Measurements from ENCODE around the gene P4HB.

P4HB gene

DNA sequence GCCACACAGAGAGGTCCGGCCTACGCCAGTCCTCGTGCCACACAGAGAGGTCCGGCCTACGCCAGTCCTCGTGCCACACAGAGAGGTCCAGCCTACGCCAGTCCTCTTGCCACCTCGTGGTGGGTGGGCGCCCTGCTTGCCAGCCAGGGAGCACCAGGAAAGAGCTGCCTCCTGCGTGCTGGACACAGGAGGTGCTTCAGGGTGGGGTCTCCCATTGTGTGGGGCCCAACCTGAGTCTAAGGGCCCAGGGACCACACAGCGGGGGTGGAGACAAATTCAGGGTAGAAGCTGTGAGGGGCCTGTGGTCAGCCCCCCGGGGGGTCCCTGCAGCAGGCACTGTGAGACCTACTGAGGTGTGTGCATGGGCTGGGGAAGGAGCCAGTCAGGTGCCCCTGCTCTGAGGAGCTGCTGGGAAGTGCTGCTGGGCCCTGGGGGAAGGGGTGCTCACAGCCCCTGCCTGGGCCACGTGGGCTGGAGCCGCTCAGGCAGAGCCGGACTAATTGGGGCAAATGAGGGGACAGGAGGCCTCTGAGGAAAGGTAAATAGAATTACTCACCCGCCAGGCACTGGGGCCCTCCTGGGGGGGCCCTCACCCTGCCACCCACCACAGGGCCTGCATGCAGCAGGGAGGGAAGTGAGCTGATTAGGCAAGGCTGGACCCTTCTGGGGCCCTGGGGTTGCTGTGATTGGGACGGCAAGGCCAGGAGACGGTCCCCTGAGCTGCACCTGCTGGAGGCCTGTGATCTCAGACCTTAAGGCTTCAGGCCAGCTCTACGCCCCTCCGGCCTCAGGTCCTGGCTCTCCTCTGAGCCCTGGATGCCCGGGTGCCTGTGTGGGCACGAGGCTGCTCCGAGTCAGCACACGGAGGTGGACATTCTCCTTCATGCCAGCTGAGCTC is 45.3 kb downstream of the P4HB start:
- Histone ChIP-seq H3K9me3 (ENCODE audit: control insufficient read depth, low read length) (no peaks in the 10 kb centered on the region), H3K4me3 (ENCODE audit: low read depth, low read length) (no peak overlapping the region), H3K9ac (no peak overlapping the region), H3K27me3 (ENCODE audit: control insufficient read depth, insufficient read depth, low read length) (no peaks in the 10 kb centered on the region), H3K27ac (no peak overlapping the region), H2AFZ (peak overlapping the region; percentile 38), H3K4me1 (peaks cover 8% of the 10 kb centered on the region), H3K4me2 (ENCODE audit: low read length) (no peak overlapping the region), H3K36me3 (ENCODE audit: control insufficient read depth, insufficient read depth, low read length) (no peaks in the 10 kb centered on the region), H3K79me2 (no peaks in the 10 kb centered on the region)
- TF ChIP-seq CTCF (IDR thresholded peaks at IDR 0.05) = no peak

- H3K36me3 ChIP-seq (ENCODE audit: control insufficient read depth, insufficient read depth, low read length) = no peaks in the 10 kb centered on the region
- no peak for TF ChIP-seq CTCF (IDR thresholded peaks at IDR 0.05)
- H3K27me3 ChIP-seq (ENCODE audit: control insufficient read depth, insufficient read depth, low read length) = no peaks in the 10 kb centered on the region
- H3K27ac ChIP-seq = no peak overlapping the region
- H3K9me3 ChIP-seq (ENCODE audit: control insufficient read depth, low read length) = no peaks in the 10 kb centered on the region
- H3K4me2 ChIP-seq (ENCODE audit: low read length) = no peak overlapping the region
- H3K79me2 ChIP-seq = no peaks in the 10 kb centered on the region
- H3K4me3 ChIP-seq (ENCODE audit: low read depth, low read length) = no peak overlapping the region
- peaks cover 3% of the 10 kb centered on the region for H3K4me1 ChIP-seq
- H3K9ac ChIP-seq = no peak overlapping the region
- no peak overlapping the region for H2AFZ ChIP-seq
These were observed 46.3 kb downstream of the P4HB start for GRCh38 chr17:81813861-81814683.

DNA sequence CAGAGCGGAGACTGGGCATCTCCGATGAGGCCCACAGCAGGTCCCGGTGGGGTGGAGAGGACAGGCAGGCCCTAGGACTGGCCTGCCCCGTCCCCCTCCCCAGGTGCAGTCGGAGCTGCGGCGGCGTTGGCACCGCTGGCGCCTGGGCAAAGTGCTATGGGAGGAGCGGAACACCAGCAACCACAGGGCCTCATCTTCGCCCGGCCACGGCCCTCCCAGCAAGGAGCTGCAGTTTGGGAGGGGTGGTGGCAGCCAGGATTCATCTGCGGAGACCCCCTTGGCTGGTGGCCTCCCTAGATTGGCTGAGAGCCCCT is 47.0 kb downstream of the P4HB start:
- TF ChIP-seq CTCF (IDR thresholded peaks at IDR 0.05) = no peak
- Histone ChIP-seq H3K27me3 (ENCODE audit: control insufficient read depth, insufficient read depth, low read length) (no peaks in the 10 kb centered on the region), H3K4me1 (peaks cover 3% of the 10 kb centered on the region), H3K27ac (no peak overlapping the region), H3K4me2 (ENCODE audit: low read length) (no peak overlapping the region), H3K9ac (no peak overlapping the region), H3K36me3 (ENCODE audit: control insufficient read depth, insufficient read depth, low read length) (no peaks in the 10 kb centered on the region), H3K4me3 (ENCODE audit: low read depth, low read length) (no peak overlapping the region), H3K9me3 (ENCODE audit: control insufficient read depth, low read length) (no peaks in the 10 kb centered on the region), H3K79me2 (no peaks in the 10 kb centered on the region), H2AFZ (no peak overlapping the region)

DNA sequence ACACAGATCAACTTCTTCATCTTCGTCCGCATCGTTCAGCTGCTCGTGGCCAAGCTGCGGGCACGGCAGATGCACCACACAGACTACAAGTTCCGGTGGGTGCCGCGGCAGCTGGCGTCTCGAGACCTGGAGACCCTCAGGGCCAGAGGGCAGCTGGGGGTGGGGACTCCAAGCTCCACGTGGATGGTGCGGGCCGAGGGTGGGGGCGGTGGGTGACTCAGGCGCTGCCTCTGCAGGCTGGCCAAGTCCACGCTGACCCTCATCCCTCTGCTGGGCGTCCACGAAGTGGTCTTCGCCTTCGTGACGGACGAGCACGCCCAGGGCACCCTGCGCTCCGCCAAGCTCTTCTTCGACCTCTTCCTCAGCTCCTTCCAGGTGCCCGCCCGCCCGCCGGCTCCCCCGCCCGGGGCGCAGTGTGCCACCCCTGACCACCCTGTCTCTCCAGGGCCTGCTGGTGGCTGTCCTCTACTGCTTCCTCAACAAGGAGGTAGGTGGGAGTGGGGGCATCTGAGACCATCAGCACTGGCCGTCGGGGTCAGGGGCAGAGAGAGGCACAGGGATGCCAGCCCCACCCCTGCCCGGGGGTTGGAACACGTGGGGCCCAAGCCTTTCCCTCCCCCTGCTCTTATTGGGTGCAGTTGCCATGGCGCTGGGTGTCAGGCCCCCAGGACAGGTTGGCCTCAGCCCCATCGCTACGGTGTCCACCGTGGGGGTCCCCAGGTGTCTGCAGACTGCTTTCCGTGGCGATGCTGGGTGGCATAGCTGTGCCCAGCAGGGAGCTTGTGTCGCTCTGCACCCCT is 47.6 kb downstream of the P4HB start:
- H2AFZ ChIP-seq = no peak overlapping the region
- H3K27me3 ChIP-seq (ENCODE audit: control insufficient read depth, insufficient read depth, low read length) = no peaks in the 10 kb centered on the region
- no peaks in the 10 kb centered on the region for H3K9me3 ChIP-seq (ENCODE audit: control insufficient read depth, low read length)
- H3K4me3 ChIP-seq (ENCODE audit: low read depth, low read length) = no peak overlapping the region
- H3K36me3 ChIP-seq (ENCODE audit: control insufficient read depth, insufficient read depth, low read length) = no peaks in the 10 kb centered on the region
- no peak for TF ChIP-seq CTCF (IDR thresholded peaks at IDR 0.05)
- no peak overlapping the region for H3K4me2 ChIP-seq (ENCODE audit: low read length)
- H3K9ac ChIP-seq = no peak overlapping the region
- no peaks in the 10 kb centered on the region for H3K79me2 ChIP-seq
- H3K4me1 ChIP-seq = peaks cover 3% of the 10 kb centered on the region
- no peak overlapping the region for H3K27ac ChIP-seq
